ENCODE results near the gene ZNF710. TPM values are rescaled to one million over a fixed set of nuclear protein-coding genes. Genes with fewer than 3 reads are reported as not detected.

Gene ZNF710
- total RNA-seq, 1 donor from 2014 or later, result 23.1 TPM

DNA sequence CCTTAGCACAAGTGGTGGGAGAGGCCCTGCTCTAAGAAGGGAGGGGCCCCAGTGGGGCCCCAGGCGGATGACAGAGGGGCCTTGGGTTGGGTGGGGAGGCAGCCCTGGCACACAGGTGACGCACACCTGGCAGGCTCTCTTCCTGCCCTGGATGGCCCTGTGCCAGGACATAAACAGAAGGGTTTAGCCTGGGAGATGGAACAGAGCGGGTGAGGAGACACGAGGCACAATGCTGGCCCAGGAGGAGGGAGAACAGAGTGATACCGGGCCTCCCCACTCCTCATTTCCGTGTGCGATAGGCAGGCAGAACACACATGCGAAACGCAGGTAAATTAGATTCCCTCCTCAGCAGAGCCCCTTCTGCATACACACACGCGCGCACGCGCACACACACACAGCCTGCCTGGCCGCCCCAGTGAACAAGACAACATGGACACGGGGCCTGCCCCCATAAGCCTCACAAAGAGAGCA is 61.4 kb downstream of the ZNF710 start:
- H3K4me3 ChIP-seq, result no peak overlapping the region
- no peak for DNase-seq (ENCODE audit: extremely low spot score in 2 of 2)
- no peaks in the 10 kb centered on the region for H3K36me3 ChIP-seq
- H3K27me3 ChIP-seq, result no peaks in the 10 kb centered on the region
- peak overlapping the region; percentile 73 for H3K27ac ChIP-seq
- intact Hi-C loops (cut with DNase I), result loop anchor here (10.0 kb wide), 1 partner anchor 158 kb away; no protein-coding TSS in a partner anchor
- no peaks in the 10 kb centered on the region for H3K9me3 ChIP-seq
- H3K4me1 ChIP-seq, result peaks cover 63% of the 10 kb centered on the region
- TF ChIP-seq POLR2A (IDR thresholded peaks at IDR 0.05) (no peak), POLR2AphosphoS5 (IDR thresholded peaks at IDR 0.05; ENCODE audit: insufficient read depth in 1 of 2, low read depth in 1 of 2) (peak in 1 of 2 donors; percentile 18)

GRCh38 chr15:90062973-90063769 is 62.0 kb downstream of the ZNF710 start:
- Histone ChIP-seq H3K27ac (peak overlapping the region; percentile 73), H3K4me3 (no peak overlapping the region), H3K36me3 (peaks cover 0 to 4% of the 10 kb centered on the region in 2 donors), H3K9me3 (no peaks in the 10 kb centered on the region), H3K27me3 (no peaks in the 10 kb centered on the region), H3K4me1 (peaks cover 63% of the 10 kb centered on the region)
- TF ChIP-seq CTCF (IDR thresholded peaks at IDR 0.05), result no peak
- DNase-seq (ENCODE audit: extremely low spot score in 2 of 2), result no peak
- intact Hi-C loops (cut with DNase I), result loop anchor here (10.0 kb wide), 1 partner anchor 158 kb away; no protein-coding TSS in a partner anchor

DNA sequence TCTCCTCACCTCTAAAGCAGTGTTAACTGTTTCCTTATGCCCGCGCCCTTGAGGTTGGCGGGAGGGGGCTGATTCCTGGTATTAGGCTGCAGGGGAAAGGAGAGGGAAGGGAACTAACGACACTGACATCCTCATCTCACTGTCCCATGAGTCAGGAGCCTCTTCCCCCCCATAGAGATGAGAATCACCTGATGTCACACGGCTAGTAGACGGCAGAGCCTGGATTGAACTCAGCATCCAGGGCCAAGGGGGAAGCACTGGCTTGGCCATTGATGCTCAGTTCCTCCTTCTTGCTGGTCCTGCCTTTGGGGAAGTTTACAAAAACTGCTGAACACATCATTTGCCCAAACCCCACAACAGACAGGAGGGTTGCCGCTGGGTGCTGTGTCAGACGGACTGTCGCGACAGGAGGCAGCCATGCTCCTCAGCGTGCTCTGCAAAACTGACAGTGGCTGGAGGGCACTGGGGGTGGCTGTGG is 62.7 kb downstream of the ZNF710 start:
- Histone ChIP-seq H3K9me3 (no peaks in the 10 kb centered on the region), H3K4me3 (no peak overlapping the region), H3K4me1 (peaks cover 63% of the 10 kb centered on the region), H3K36me3 (peaks cover 2 to 10% of the 10 kb centered on the region in 2 donors), H3K27me3 (no peaks in the 10 kb centered on the region), H3K27ac (peak overlapping the region; percentile 73)
- no peak for DNase-seq (ENCODE audit: extremely low spot score in 2 of 2)
- TF ChIP-seq POLR2A (IDR thresholded peaks at IDR 0.05), result no peak
- TF ChIP-seq POLR2AphosphoS5 (IDR thresholded peaks at IDR 0.05; ENCODE audit: insufficient read depth in 1 of 2, low read depth in 1 of 2), result no peak
- no peak for TF ChIP-seq CTCF (IDR thresholded peaks at IDR 0.05)
- intact Hi-C loops (cut with DNase I), result loop anchor here (10.0 kb wide), 1 partner anchor 159 kb away; no protein-coding TSS in a partner anchor

GRCh38 chr15:90064911-90065681 is 64.0 kb downstream of the ZNF710 start:
- intact Hi-C loops (cut with DNase I), result loop anchor here (10.0 kb wide), 1 partner anchor 160 kb away; no protein-coding TSS in a partner anchor

More at GRCh38 chr15:90064911-90065681, 64.0 kb downstream of the ZNF710 start:
- peak overlapping the region; percentile 70 for H3K27ac ChIP-seq
- H3K4me1 ChIP-seq, result peaks cover 52% of the 10 kb centered on the region
- no peaks in the 10 kb centered on the region for H3K27me3 ChIP-seq
- no peak for TF ChIP-seq POLR2A (IDR thresholded peaks at IDR 0.05)
- TF ChIP-seq POLR2AphosphoS5 (IDR thresholded peaks at IDR 0.05; ENCODE audit: insufficient read depth in 1 of 2, low read depth in 1 of 2), result peak in 1 of 2 donors; percentile 36
- no peak for TF ChIP-seq CTCF (IDR thresholded peaks at IDR 0.05)
- no peaks in the 10 kb centered on the region for H3K9me3 ChIP-seq
- peaks cover 2 to 10% of the 10 kb centered on the region in 2 donors for H3K36me3 ChIP-seq
- H3K4me3 ChIP-seq, result no peak overlapping the region
- DNase-seq (ENCODE audit: extremely low spot score in 2 of 2), result no peak
